ACC112 (cell line): ENCODE data around the gene SCN2A.
"Not testable (repeated sequence)": the region's sequence is repeated elsewhere in the genome, so short reads cannot be mapped to it uniquely, and the experiment has no call there.

ENCODE experiments used
- H2AFZ ChIP-seq: fragments of 200-600 bp; sonication (generic); one replicate; pipeline ENCODE4 v1.6.0; 2017; ENCODE audit warnings: antibody characterized with exemption, low read length; ENCODE audit not compliant: unreplicated experiment
- H3K27ac ChIP-seq: fragments of 200-600 bp; sonication (generic); 2 replicates; pipeline ENCODE4 v1.5.1; 2014; ENCODE audit warnings: low read depth, mild to moderate bottlenecking, antibody characterized with exemption, low read length, moderate library complexity
- H3K27me3 ChIP-seq: fragments of 200-600 bp; sonication (generic); 2 replicates; pipeline ENCODE4 v1.6.1; 2014; ENCODE audit warnings: mild to moderate bottlenecking, antibody characterized with exemption, low read length, moderate library complexity, mixed read lengths; ENCODE audit not compliant: insufficient read depth
- H3K36me3 ChIP-seq: fragments of 200-600 bp; sonication (generic); 2 replicates; pipeline ENCODE4 v1.6.1; 2016; ENCODE audit warnings: mild to moderate bottlenecking, antibody characterized with exemption, low read length, moderate library complexity, mixed read lengths; ENCODE audit not compliant: insufficient read depth
- H3K4me1 ChIP-seq: fragments of 200-600 bp; sonication (generic); one replicate; pipeline ENCODE4 v1.6.1; 2016; ENCODE audit warnings: low read length, mixed read lengths; ENCODE audit not compliant: insufficient read depth, unreplicated experiment, control insufficient read depth
- H3K4me3 ChIP-seq: fragments of 200-600 bp; sonication (generic); 2 replicates; pipeline ENCODE4 v1.5.1; 2014; ENCODE audit warnings: mild to moderate bottlenecking, low read depth, low read length
- H3K79me2 ChIP-seq: fragments of 200-600 bp; sonication (generic); one replicate; pipeline ENCODE4 v1.6.0; 2016; ENCODE audit warnings: low read length; ENCODE audit not compliant: control insufficient read depth, unreplicated experiment, insufficient read depth

Gene SCN2A

GRCh38 chr2:165251366-165251765 is 12.2 kb downstream of the SCN2A start:
- Histone ChIP-seq H3K27ac (no peak overlapping the region), H3K79me2 (no peaks in the 10 kb centered on the region), H2AFZ (no peak overlapping the region), H3K4me1 (peaks cover 4% of the 10 kb centered on the region), H3K27me3 (0 out of 2 replicates have a peak, but pooled peaks cover 6% of the 10 kb centered on the region), H3K4me3 (no peak overlapping the region), H3K36me3 (no peaks in the 10 kb centered on the region)

DNA sequence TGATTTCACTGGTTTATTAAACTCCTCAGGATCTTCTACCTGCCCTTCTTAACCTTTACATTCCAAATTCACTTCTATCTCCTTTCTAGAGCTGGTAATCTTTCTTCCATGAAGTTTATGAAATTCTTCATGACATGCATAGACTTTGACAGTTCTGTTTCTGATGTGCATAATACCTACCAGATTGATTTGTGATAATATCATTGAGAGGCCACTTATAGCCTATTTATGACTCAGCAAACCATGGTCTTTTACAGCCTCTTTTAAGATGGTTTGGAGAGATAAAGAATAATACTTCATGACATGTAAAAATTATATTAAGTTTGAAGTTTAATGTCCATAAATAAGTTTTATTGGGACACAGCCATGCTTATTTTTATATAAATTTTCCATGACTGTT is 14.0 kb downstream of the SCN2A start:
- Histone ChIP-seq H3K4me1 (peaks cover 4% of the 10 kb centered on the region), H2AFZ (no peak overlapping the region), H3K79me2 (no peaks in the 10 kb centered on the region), H3K36me3 (no peaks in the 10 kb centered on the region), H3K27me3 (0 out of 2 replicates have a peak, but pooled peaks cover 3% of the 10 kb centered on the region), H3K4me3 (no peak overlapping the region), H3K27ac (no peak overlapping the region)

DNA sequence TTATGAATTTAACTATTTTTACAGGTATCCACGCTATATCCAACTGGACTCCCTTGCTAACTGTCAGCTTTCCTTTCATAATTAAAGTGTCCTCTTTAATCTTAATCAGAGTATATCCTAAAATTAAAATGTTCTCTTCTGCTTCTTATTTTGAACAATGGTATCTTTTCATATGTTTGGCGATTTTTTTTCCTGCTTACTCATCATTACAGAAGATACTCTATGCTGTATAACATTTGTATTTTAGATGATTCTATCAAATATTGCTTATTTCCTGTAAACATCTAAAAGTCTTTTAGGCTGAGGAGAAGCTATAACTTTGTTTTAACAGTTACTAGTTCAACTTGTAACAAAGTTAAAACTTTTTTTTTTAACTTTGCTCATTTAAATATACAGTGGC is 17.4 kb downstream of the SCN2A start:
- Histone ChIP-seq H3K36me3 (no peaks in the 10 kb centered on the region), H3K79me2 (no peaks in the 10 kb centered on the region), H3K27me3 (no peaks in the 10 kb centered on the region), H3K4me1 (no peaks in the 10 kb centered on the region), H3K27ac (no peak overlapping the region), H3K4me3 (no peak overlapping the region), H2AFZ (no peak overlapping the region)

DNA sequence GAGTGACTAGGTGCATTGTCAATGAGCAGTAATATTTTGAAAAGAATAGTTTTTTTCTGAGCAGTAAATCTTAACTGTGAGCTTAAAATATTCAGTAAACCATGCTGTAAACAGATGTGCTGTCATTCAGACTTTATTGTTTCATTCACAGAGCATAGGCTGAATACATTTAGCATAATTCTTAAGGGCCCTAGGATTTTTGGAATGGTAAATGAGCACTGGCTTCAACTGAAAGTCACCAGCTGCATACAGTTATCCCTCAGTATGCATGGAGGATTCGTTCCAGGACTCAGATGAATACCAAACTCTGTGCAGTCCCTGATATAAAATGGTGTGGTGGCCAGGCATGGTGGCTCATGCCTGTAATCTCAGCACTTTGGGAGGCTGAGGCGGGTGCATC is 21.1 kb downstream of the SCN2A start:
- not testable (repeated sequence) for H3K36me3 ChIP-seq, H3K27ac ChIP-seq, H3K79me2 ChIP-seq, H3K4me1 ChIP-seq, H3K27me3 ChIP-seq, H2AFZ ChIP-seq, H3K4me3 ChIP-seq

DNA sequence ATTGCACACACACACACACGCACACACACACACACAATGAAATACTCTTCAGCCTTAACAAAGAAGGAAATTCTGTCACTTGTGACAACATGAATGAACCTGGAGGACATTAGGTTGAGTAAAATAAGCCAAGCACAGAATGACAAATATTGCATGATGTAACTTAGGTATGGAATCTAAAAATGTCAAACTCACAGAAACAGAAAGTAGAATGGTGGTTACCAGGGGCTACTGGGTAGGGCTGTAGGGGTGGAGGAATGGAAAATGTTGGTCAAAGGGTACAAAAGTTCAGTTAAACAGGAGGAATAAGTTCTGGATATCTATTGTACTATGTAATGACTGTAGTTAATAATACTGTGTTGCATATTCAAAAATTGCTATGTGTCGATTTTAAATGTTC is 29.5 kb downstream of the SCN2A start:
- no peaks in the 10 kb centered on the region for H3K4me1 ChIP-seq
- no peaks in the 10 kb centered on the region for H3K27me3 ChIP-seq
- H3K79me2 ChIP-seq = no peaks in the 10 kb centered on the region
- H3K36me3 ChIP-seq = no peaks in the 10 kb centered on the region
- no peak overlapping the region for H2AFZ ChIP-seq
- H3K27ac ChIP-seq = no peak overlapping the region
- no peak overlapping the region for H3K4me3 ChIP-seq

GRCh38 chr2:165273176-165273575 is 34.0 kb downstream of the SCN2A start:
- no peak overlapping the region for H3K27ac ChIP-seq
- no peaks in the 10 kb centered on the region for H3K36me3 ChIP-seq
- H2AFZ ChIP-seq = no peak overlapping the region
- no peaks in the 10 kb centered on the region for H3K4me1 ChIP-seq
- H3K79me2 ChIP-seq = no peaks in the 10 kb centered on the region
- H3K27me3 ChIP-seq = no peaks in the 10 kb centered on the region
- no peak overlapping the region for H3K4me3 ChIP-seq

GRCh38 chr2:165274698-165275097 is 35.5 kb downstream of the SCN2A start:
- Histone ChIP-seq H2AFZ (no peak overlapping the region), H3K79me2 (no peaks in the 10 kb centered on the region), H3K4me3 (no peak overlapping the region), H3K36me3 (no peaks in the 10 kb centered on the region), H3K27me3 (no peaks in the 10 kb centered on the region), H3K4me1 (no peaks in the 10 kb centered on the region), H3K27ac (no peak overlapping the region)

DNA sequence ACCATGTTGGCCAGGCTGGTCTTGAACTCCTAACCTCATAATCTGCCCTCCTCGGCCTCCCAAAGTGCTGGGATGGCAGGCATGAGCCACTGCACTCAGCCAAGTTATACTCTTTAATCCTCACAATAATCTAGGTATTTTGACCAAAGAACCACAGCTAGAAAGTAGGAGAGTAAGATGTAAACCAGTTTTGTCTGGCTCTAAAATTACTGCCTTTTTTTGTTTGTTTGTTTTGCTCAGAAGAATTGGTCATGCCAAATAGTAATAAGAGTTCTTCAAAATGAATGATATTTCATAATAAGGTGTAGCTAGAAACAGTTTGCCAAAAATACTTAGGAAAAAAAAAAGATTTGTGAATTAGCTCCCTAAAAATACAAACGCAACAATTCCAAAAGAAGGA is 36.7 kb downstream of the SCN2A start:
- Histone ChIP-seq H3K36me3 (no peaks in the 10 kb centered on the region), H3K27ac (no peak overlapping the region), H3K27me3 (no peaks in the 10 kb centered on the region), H3K4me3 (no peak overlapping the region), H2AFZ (no peak overlapping the region), H3K4me1 (no peaks in the 10 kb centered on the region), H3K79me2 (no peaks in the 10 kb centered on the region)

DNA sequence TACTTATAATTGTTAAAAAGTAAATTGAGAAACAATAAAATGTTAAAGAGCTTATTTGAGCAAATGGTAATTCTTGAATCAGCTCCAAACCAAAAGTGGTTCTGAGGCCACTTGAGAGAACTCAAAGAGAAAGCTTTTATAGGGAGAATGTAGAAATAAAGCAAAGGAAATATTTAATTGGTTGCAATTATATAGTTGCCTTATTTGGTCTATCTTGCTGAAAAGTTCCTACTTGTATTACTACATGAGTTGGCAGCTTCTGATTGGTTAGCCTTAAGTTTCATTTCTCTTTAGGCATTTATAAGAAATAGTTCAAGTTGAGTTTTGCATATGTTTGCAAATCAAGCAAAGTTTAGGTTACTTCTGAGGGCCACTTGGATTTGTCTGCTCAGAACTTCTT is 38.1 kb downstream of the SCN2A start:
- Histone ChIP-seq H2AFZ (peak overlapping the region; percentile 48), H3K4me3 (peak overlapping the region; percentile 39)

DNA sequence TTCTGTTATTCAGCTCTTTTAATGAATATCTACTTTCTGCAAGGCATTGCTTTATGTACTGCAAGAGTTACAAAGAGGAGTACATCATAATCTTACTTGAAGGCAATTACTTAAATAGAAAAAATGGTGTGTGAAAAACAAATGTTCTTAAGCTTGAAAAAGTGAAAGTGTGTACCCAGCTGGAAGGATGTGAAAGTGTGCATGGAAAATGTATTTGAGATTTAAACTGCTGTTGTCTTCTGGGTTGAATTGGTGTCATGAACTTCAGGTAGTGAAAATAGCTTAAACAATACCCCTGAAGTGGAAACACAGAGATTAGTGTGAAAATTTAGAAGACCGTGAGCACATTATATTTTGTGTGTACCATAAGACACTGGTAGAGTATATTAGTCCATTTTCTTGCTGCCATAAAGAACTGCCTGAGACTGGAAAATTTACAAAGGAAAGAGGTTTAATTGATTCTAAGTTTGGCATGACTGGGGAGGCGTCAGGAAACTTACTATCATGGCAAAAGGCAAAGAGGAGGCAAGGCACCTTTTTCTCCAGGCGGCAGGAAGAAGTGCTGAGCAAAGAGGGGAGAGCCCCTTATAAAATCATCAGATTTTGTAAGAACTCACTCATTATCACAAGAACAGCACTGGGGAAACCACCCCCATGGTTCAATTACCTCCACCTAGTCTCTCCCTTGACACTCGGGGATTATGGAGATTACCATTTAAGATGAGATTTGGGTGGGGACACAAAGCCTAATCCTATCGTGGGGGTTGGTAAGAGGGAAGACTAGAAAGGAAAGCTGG is 38.8 kb downstream of the SCN2A start:
- H3K4me3 ChIP-seq = peak overlapping the region; percentile 39
- peak overlapping the region; percentile 48 for H2AFZ ChIP-seq
- H3K36me3 ChIP-seq = no peaks in the 10 kb centered on the region
- no peaks in the 10 kb centered on the region for H3K79me2 ChIP-seq
- no peaks in the 10 kb centered on the region for H3K27me3 ChIP-seq
- no peaks in the 10 kb centered on the region for H3K4me1 ChIP-seq
- H3K27ac ChIP-seq = no peak overlapping the region

More for the DNA sequence above, 38.1 kb downstream of the SCN2A start:
- H3K27ac ChIP-seq = no peak overlapping the region
- no peaks in the 10 kb centered on the region for H3K79me2 ChIP-seq
- no peaks in the 10 kb centered on the region for H3K36me3 ChIP-seq
- no peaks in the 10 kb centered on the region for H3K27me3 ChIP-seq
- H3K4me1 ChIP-seq = no peaks in the 10 kb centered on the region

DNA sequence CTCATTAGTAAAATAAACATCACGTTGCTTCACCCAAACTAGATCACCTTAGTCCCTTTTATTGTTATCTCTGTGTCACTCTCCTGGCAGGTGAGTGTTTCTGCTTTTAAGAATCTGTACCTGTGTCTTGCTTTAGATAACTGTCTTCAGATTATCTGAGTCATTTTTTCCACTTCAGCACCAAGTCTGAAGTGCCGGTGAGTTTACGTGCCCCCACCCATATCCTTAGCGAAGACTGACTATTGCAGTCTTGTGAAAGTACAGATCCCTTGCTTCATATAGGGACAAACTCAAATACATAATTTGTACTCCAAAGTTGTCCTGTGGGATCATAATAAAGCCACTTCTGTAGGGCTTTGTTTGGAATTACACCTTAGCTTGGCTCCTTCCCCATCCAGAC is 41.1 kb downstream of the SCN2A start:
- Histone ChIP-seq H2AFZ (no peak overlapping the region), H3K4me3 (no peak overlapping the region), H3K4me1 (no peaks in the 10 kb centered on the region), H3K27ac (no peak overlapping the region), H3K36me3 (no peaks in the 10 kb centered on the region), H3K79me2 (no peaks in the 10 kb centered on the region), H3K27me3 (no peaks in the 10 kb centered on the region)
